GM12873 (cell line): ENCODE data around the gene PEPD.

Experiments
- TF ChIP-seq, protein P1 (sequence below): IDR thresholded peaks from 2 replicates; pipeline ENCODE4 v1.5.1; 2012; ENCODE audit warnings: low read depth, mild to moderate bottlenecking, moderate library complexity, low read length, control low read depth; ENCODE audit not compliant: insufficient read depth; ENCODE audit errors: missing control alignments

Gene PEPD

GRCh38 chr19:33487901-33488800 is 33.4 kb downstream of the PEPD start:
- TF ChIP-seq, protein P1, sequence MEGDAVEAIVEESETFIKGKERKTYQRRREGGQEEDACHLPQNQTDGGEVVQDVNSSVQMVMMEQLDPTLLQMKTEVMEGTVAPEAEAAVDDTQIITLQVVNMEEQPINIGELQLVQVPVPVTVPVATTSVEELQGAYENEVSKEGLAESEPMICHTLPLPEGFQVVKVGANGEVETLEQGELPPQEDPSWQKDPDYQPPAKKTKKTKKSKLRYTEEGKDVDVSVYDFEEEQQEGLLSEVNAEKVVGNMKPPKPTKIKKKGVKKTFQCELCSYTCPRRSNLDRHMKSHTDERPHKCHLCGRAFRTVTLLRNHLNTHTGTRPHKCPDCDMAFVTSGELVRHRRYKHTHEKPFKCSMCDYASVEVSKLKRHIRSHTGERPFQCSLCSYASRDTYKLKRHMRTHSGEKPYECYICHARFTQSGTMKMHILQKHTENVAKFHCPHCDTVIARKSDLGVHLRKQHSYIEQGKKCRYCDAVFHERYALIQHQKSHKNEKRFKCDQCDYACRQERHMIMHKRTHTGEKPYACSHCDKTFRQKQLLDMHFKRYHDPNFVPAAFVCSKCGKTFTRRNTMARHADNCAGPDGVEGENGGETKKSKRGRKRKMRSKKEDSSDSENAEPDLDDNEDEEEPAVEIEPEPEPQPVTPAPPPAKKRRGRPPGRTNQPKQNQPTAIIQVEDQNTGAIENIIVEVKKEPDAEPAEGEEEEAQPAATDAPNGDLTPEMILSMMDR = no peak

DNA sequence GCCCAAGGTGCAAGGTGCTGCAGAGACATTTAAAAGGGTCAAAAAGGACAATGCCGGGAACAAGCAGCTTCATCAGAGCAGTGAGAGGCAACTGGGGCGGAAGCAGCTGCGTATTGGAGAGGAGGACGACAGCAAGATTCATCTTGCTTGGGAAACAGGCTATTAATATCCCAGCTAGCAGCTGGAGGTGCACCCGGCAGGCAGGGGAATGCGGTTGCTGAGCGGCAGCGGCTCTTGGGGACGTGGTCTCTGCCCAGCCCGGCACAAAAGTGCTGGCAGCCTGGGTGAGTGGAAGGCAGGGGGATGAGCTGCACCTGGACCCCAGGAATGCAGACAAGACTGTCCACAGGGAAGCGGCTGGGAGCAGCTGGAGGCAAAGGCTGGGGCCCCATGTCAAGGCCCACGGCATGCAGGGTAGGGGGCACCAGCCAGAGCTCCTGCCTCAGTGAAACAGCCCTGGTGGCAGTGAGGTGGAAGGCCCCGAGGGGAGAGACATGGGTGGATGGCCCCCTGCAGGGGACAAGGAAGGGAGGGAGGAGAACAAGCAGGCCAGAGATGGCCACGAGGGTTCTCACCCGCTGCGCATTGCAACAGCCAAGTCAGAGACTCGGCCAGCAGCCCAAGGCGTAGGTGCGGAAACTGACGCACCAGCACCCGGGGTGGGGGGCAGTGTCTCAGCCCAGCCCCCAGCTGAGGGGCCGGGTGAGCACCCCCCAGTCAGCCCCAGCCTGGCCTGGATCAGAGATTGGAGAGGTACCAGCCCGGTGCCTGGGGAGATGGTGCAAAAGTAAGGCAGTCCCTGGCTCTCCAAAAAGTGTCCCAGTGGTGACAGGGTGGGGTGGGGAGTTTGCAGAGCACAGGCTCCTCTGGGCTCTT is 34.4 kb downstream of the PEPD start:
- TF ChIP-seq, protein P1 = no peak

GRCh38 chr19:33486407-33486806 is 35.2 kb downstream of the PEPD start:
- TF ChIP-seq, protein P1 = no peak

GRCh38 chr19:33484226-33484774 is 37.3 kb downstream of the PEPD start:
- TF ChIP-seq, protein P1 = no peak

GRCh38 chr19:33482476-33482875 is 39.1 kb downstream of the PEPD start:
- TF ChIP-seq, protein P1 = no peak

DNA sequence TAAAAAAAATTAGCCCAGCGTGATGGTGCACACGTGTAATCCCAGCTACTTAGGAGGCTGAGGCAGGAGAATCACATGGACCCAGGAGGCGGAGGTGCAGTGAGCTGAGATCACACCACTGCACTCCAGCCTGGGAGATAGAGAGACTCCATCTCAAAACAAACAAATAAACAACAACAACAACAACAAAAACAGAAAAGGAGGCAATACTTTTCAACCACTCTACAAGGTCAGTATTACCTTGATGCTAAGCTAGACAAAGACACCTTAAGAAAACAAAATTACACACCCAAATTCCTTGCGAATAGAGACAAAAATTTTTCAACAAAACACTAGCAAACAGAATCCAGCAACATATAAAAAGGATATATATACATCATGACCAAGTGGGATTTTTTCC is 39.7 kb downstream of the PEPD start:
- TF ChIP-seq, protein P1 = no peak

- TF ChIP-seq, protein P1 = no peak
Measured at GRCh38 chr19:33477781-33478180, 43.8 kb downstream of the PEPD start.
